ENCODE results near the gene SHISA5. TPM values are rescaled to one million over a fixed set of nuclear protein-coding genes. Genes with fewer than 3 reads are reported as not detected.
A peak's percentile ranks its signal among the peaks of the same experiment; 100 is the strongest.

SHISA5 gene
- total and polyA plus RNA-seq, 10 of the 15 experiments (the other 5 are each of a cell fraction or from before 2014, with no cell fraction given) = 17.1 to 148 (median 67.3) TPM

- peak overlapping the region; percentile 44; the same call in 1 of the 2 replicates for H3K27ac ChIP-seq (ENCODE audit: control insufficient read depth, insufficient read depth)
- H3K4me1 ChIP-seq (ENCODE audit: control insufficient read depth, insufficient read depth, low read length) = peaks cover 47% of the 10 kb centered on the region
- H3K36me3 ChIP-seq (ENCODE audit: control insufficient read depth in 2 of 2, insufficient read depth in 2 of 2, low read length in 1 of 2) = peaks cover 9 to 12% of the 10 kb centered on the region in 2 experiments; a peak in 3 of 4 replicates
- DNase-seq (ENCODE audit: low read depth, low spot score) (no peak), FAIRE-seq (no peak), ATAC-seq (no peak)
- in situ Hi-C loops (cut with MboI) (no loop called here), intact Hi-C loops (cut with micrococcal nuclease; ENCODE audit: unreplicated experiment) (no loop called here)
- H3K4me2 ChIP-seq (ENCODE audit: control insufficient read depth, insufficient read depth) = peak overlapping the region; percentile 100
- no peaks in the 10 kb centered on the region for H3K9me3 ChIP-seq (replicated peaks; ENCODE audit: control insufficient read depth, insufficient read depth, low read length)
- RAD21 ChIA-PET (ENCODE audit: unreplicated experiment) = interaction anchor here (1.1 to 1.4 kb wide), 2 partner anchors 89 to 92 kb away, joined by 3 to 6 read pairs; partner anchors contain the start of gene PFKFB4
- POLR2A ChIA-PET = interaction anchor here (0.6 to 10.0 kb wide), 4 partner anchors 21 to 214 kb away, joined by 3 to 91 read pairs (median 4); partner anchors contain the start of genes ATRIP and PFKFB4
- no peaks in the 10 kb centered on the region for H4K20me1 ChIP-seq (ENCODE audit: control insufficient read depth, insufficient read depth)
- 94% methylated on average over 8 of the region's 8 CpGs for WGBS (ENCODE audit: insufficient coverage, insufficient replicate concordance, low lambda C conversion rate, missing lambda C conversion rate)
- H3K4me3 ChIP-seq = peak overlapping the region; percentile 88; the same call in 1 of the 2 replicates
- peaks cover 68% of the 10 kb centered on the region for H3K79me2 ChIP-seq (ENCODE audit: control insufficient read depth, insufficient read depth, low read length)
- no TSS peak for BruUV-seq (replicated peaks)
- TF ChIP-seq, protein P1, sequence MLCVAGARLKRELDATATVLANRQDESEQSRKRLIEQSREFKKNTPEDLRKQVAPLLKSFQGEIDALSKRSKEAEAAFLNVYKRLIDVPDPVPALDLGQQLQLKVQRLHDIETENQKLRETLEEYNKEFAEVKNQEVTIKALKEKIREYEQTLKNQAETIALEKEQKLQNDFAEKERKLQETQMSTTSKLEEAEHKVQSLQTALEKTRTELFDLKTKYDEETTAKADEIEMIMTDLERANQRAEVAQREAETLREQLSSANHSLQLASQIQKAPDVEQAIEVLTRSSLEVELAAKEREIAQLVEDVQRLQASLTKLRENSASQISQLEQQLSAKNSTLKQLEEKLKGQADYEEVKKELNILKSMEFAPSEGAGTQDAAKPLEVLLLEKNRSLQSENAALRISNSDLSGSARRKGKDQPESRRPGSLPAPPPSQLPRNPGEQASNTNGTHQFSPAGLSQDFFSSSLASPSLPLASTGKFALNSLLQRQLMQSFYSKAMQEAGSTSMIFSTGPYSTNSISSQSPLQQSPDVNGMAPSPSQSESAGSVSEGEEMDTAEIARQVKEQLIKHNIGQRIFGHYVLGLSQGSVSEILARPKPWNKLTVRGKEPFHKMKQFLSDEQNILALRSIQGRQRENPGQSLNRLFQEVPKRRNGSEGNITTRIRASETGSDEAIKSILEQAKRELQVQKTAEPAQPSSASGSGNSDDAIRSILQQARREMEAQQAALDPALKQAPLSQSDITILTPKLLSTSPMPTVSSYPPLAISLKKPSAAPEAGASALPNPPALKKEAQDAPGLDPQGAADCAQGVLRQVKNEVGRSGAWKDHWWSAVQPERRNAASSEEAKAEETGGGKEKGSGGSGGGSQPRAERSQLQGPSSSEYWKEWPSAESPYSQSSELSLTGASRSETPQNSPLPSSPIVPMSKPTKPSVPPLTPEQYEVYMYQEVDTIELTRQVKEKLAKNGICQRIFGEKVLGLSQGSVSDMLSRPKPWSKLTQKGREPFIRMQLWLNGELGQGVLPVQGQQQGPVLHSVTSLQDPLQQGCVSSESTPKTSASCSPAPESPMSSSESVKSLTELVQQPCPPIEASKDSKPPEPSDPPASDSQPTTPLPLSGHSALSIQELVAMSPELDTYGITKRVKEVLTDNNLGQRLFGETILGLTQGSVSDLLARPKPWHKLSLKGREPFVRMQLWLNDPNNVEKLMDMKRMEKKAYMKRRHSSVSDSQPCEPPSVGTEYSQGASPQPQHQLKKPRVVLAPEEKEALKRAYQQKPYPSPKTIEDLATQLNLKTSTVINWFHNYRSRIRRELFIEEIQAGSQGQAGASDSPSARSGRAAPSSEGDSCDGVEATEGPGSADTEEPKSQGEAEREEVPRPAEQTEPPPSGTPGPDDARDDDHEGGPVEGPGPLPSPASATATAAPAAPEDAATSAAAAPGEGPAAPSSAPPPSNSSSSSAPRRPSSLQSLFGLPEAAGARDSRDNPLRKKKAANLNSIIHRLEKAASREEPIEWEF (IDR thresholded peaks at IDR 0.05; ENCODE audit: insufficient replicate concordance, low read depth, low read length) = no peak
- TF ChIP-seq BMI1 (IDR thresholded peaks at IDR 0.05; ENCODE audit: borderline replicate concordance) (no peak), IKZF1 (conservative IDR thresholded peaks at IDR 0.05) (no peak), POLR2A (IDR thresholded peaks at IDR 0.05; ENCODE audit: low read depth, low read length) (peak; percentile 61), POLR2AphosphoS5 (IDR thresholded peaks at IDR 0.05; ENCODE audit: low read length) (0 out of 2 replicates have a peak, but pooled peaks have one; percentile 22), POU2F2 (IDR thresholded peaks at IDR 0.05; ENCODE audit: borderline replicate concordance, low read depth, low read length) (no peak), MEF2B (IDR thresholded peaks at IDR 0.05; ENCODE audit: partially characterized antibody, poor library complexity, severe bottlenecking) (peak; percentile 53), RBBP5 (conservative IDR thresholded peaks at IDR 0.05) (no peak), E2F4 (IDR thresholded peaks at IDR 0.05; ENCODE audit: low read depth, low read length) (no peak), TAF1 (IDR thresholded peaks at IDR 0.05; ENCODE audit: borderline replicate concordance, low read depth, low read length) (no peak)
- TF ChIP-seq, protein P2, sequence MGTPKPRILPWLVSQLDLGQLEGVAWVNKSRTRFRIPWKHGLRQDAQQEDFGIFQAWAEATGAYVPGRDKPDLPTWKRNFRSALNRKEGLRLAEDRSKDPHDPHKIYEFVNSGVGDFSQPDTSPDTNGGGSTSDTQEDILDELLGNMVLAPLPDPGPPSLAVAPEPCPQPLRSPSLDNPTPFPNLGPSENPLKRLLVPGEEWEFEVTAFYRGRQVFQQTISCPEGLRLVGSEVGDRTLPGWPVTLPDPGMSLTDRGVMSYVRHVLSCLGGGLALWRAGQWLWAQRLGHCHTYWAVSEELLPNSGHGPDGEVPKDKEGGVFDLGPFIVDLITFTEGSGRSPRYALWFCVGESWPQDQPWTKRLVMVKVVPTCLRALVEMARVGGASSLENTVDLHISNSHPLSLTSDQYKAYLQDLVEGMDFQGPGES (IDR thresholded peaks at IDR 0.05) = no peak
- TF ChIP-seq, protein P3, sequence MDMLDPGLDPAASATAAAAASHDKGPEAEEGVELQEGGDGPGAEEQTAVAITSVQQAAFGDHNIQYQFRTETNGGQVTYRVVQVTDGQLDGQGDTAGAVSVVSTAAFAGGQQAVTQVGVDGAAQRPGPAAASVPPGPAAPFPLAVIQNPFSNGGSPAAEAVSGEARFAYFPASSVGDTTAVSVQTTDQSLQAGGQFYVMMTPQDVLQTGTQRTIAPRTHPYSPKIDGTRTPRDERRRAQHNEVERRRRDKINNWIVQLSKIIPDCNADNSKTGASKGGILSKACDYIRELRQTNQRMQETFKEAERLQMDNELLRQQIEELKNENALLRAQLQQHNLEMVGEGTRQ (IDR thresholded peaks at IDR 0.05; ENCODE audit: borderline replicate concordance, low read depth, low read length) = no peak
- TF ChIP-seq, protein P4, sequence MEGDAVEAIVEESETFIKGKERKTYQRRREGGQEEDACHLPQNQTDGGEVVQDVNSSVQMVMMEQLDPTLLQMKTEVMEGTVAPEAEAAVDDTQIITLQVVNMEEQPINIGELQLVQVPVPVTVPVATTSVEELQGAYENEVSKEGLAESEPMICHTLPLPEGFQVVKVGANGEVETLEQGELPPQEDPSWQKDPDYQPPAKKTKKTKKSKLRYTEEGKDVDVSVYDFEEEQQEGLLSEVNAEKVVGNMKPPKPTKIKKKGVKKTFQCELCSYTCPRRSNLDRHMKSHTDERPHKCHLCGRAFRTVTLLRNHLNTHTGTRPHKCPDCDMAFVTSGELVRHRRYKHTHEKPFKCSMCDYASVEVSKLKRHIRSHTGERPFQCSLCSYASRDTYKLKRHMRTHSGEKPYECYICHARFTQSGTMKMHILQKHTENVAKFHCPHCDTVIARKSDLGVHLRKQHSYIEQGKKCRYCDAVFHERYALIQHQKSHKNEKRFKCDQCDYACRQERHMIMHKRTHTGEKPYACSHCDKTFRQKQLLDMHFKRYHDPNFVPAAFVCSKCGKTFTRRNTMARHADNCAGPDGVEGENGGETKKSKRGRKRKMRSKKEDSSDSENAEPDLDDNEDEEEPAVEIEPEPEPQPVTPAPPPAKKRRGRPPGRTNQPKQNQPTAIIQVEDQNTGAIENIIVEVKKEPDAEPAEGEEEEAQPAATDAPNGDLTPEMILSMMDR (IDR thresholded peaks at IDR 0.05 in 2 of 3, conservative IDR thresholded peaks at IDR 0.05 in 1 of 3; ENCODE audit: control insufficient read depth in 2 of 3, extremely low read depth in 1 of 3, insufficient read depth in 1 of 3, low read depth in 3 of 3, low read length in 3 of 3) = no peak
- CTCF ChIA-PET = interaction anchor here (1.4 to 6.1 kb wide), 6 partner anchors 28 to 238 kb away, joined by 3 to 58 read pairs (median 10); partner anchors contain the start of genes CCDC51, PFKFB4 and TMA7
- peak overlapping the region; percentile 97 for H3K9ac ChIP-seq (ENCODE audit: control insufficient read depth, insufficient read depth, low read length)
- H2AFZ ChIP-seq (ENCODE audit: control insufficient read depth, low read depth, low read length) = no peak overlapping the region
- SMC1A ChIA-PET (ENCODE audit: uncharacterized antibody, unreplicated experiment) = interaction anchor here (1.2 to 4.2 kb wide), 5 partner anchors 37 to 89 kb away, joined by 3 to 22 read pairs (median 3); partner anchors contain the start of gene PFKFB4
- no peaks in the 10 kb centered on the region for H3K27me3 ChIP-seq (replicated peaks in 1 of 2; ENCODE audit: control insufficient read depth in 2 of 2, insufficient read depth in 2 of 2, low read length in 1 of 2)
These were observed 35.6 kb downstream of the SHISA5 start for GRCh38 chr3:48468329-48468731.
